Suprapubic skin (tissue), 4 donors: ENCODE data around the gene TTLL6. TPM values are rescaled to one million over a fixed set of nuclear protein-coding genes. Genes with fewer than 3 reads are reported as not detected.

Experiments
- DNase-seq, 2 donors: peaks; one replicate each; pipeline ENCODE4 v3.0.0-alpha.2; 2019; ENCODE audit warnings: low spot score in 2 of 2
- H3K27ac ChIP-seq: fragments of 200-600 bp; sonication (generic); one replicate; pipeline ENCODE4 v1.5.1; 2019
- H3K27me3 ChIP-seq: fragments of 200-600 bp; sonication (generic); one replicate; pipeline ENCODE4 v1.5.1; 2019
- H3K36me3 ChIP-seq: fragments of 200-600 bp; sonication (generic); one replicate; pipeline ENCODE4 v1.5.1; 2019
- H3K4me1 ChIP-seq: fragments of 200-600 bp; sonication (generic); one replicate; pipeline ENCODE4 v1.5.1; 2019
- H3K4me3 ChIP-seq: fragments of 200-600 bp; sonication (generic); one replicate; pipeline ENCODE4 v1.5.1; 2019; ENCODE audit warnings: mild to moderate bottlenecking
- H3K9me3 ChIP-seq: fragments of 200-600 bp; sonication (generic); one replicate; pipeline ENCODE4 v1.5.1; 2019
- CTCF ChIP-seq, 2 donors: fragments of 200-600 bp in 1 of 2; fragments of 450-650 bp in 1 of 2; sonication (generic) in 1 of 2; IDR thresholded peaks; one replicate each; pipeline ENCODE4 v1.5.1; 2016 to 2019; ENCODE audit warnings: antibody characterized with exemption in 2 of 2, mild to moderate bottlenecking in 1 of 2, moderate library complexity in 1 of 2
- EP300 ChIP-seq: sonication (generic); formaldehyde crosslinking; IDR thresholded peaks from one replicate; pipeline ENCODE4 v1.6.1; 2017; ENCODE audit warnings: antibody characterized with exemption
- POLR2A ChIP-seq, 2 donors: fragments of 450-650 bp; IDR thresholded peaks; one replicate each; pipeline ENCODE4 v1.6.1; 2017; ENCODE audit warnings: antibody characterized with exemption in 2 of 2, mild to moderate bottlenecking in 2 of 2, moderate library complexity in 2 of 2
- POLR2AphosphoS5 ChIP-seq, 3 donors: sonication (generic); formaldehyde crosslinking; IDR thresholded peaks; one replicate each; pipeline ENCODE4 v1.6.1; 2017; ENCODE audit warnings: antibody characterized with exemption in 3 of 3
- WGBS: methylation state at CpG from one replicate; pipeline ENCODE4 v1.1.5; 2018; 5-methylcytosine and 5-hydroxymethylcytosine counted together
- total RNA-seq, 4 donors: library from RNA; depleted of rRNA; stranded (reverse); fragments of >200 nt; gene quantifications; one replicate each; pipeline ENCODE4 v1.1.0, GENCODE V29; 2016

Gene TTLL6
- total RNA-seq, 4 donors from 2014 or later, result not detected

- no peak overlapping the region for H3K27ac ChIP-seq
- H3K36me3 ChIP-seq, result no peaks in the 10 kb centered on the region
- H3K4me3 ChIP-seq, result no peak overlapping the region
- peaks cover 100% of the 10 kb centered on the region for H3K27me3 ChIP-seq
- no peak for TF ChIP-seq POLR2AphosphoS5 (IDR thresholded peaks at IDR 0.05)
- TF ChIP-seq POLR2A (IDR thresholded peaks at IDR 0.05), result no peak
- no peak for TF ChIP-seq CTCF (IDR thresholded peaks at IDR 0.05)
- no peak for TF ChIP-seq EP300
- peaks cover 14% of the 10 kb centered on the region for H3K4me1 ChIP-seq
- WGBS, result 18% methylated on average over 22 of the region's 22 CpGs
- H3K9me3 ChIP-seq, result no peaks in the 10 kb centered on the region
- DNase-seq, result no peak
These were observed 83.2 kb downstream of the TTLL6 start for GRCh38 chr17:48733632-48734328.

GRCh38 chr17:48732688-48733629 lies 84.1 kb downstream of the TTLL6 start:
- no peak overlapping the region for H3K4me3 ChIP-seq
- TF ChIP-seq CTCF (IDR thresholded peaks at IDR 0.05) (no peak), POLR2A (IDR thresholded peaks at IDR 0.05) (no peak), POLR2AphosphoS5 (IDR thresholded peaks at IDR 0.05) (no peak), EP300 (no peak)
- no peak overlapping the region for H3K27ac ChIP-seq

GRCh38 chr17:48731355-48731754 lies 85.7 kb downstream of the TTLL6 start:
- no peak for DNase-seq
- TF ChIP-seq CTCF (IDR thresholded peaks at IDR 0.05) (no peak), POLR2A (IDR thresholded peaks at IDR 0.05) (no peak), POLR2AphosphoS5 (IDR thresholded peaks at IDR 0.05) (no peak)
- no peaks in the 10 kb centered on the region for H3K9me3 ChIP-seq
- H3K36me3 ChIP-seq, result no peaks in the 10 kb centered on the region
- no peak overlapping the region for H3K4me3 ChIP-seq
- peaks cover 100% of the 10 kb centered on the region for H3K27me3 ChIP-seq
- peaks cover 23% of the 10 kb centered on the region for H3K4me1 ChIP-seq
- H3K27ac ChIP-seq, result no peak overlapping the region

More at GRCh38 chr17:48732688-48733629, 84.1 kb downstream of the TTLL6 start:
- peaks cover 23% of the 10 kb centered on the region for H3K4me1 ChIP-seq
- H3K9me3 ChIP-seq, result no peaks in the 10 kb centered on the region
- H3K27me3 ChIP-seq, result peaks cover 100% of the 10 kb centered on the region
- DNase-seq, result no peak
- no peaks in the 10 kb centered on the region for H3K36me3 ChIP-seq
- 8% methylated on average over 43 of the region's 50 CpGs for WGBS

- peaks cover 100% of the 10 kb centered on the region for H3K27me3 ChIP-seq
These were observed 86.8 kb downstream of the TTLL6 start for GRCh38 chr17:48730240-48730550.

More at GRCh38 chr17:48730240-48730550, 86.8 kb downstream of the TTLL6 start:
- H3K9me3 ChIP-seq, result no peaks in the 10 kb centered on the region
- H3K4me1 ChIP-seq, result peaks cover 26% of the 10 kb centered on the region
- H3K27ac ChIP-seq, result no peak overlapping the region
- no peak overlapping the region for H3K4me3 ChIP-seq
- TF ChIP-seq POLR2A (IDR thresholded peaks at IDR 0.05), result no peak
- no peak for TF ChIP-seq POLR2AphosphoS5 (IDR thresholded peaks at IDR 0.05)
- TF ChIP-seq CTCF (IDR thresholded peaks at IDR 0.05), result no peak
- TF ChIP-seq EP300, result no peak
- no peaks in the 10 kb centered on the region for H3K36me3 ChIP-seq
- 41% methylated on average over 3 of the region's 3 CpGs for WGBS
- no peak for DNase-seq
